Measurements from ENCODE around the gene ZBP1.

ZBP1 gene

DNA sequence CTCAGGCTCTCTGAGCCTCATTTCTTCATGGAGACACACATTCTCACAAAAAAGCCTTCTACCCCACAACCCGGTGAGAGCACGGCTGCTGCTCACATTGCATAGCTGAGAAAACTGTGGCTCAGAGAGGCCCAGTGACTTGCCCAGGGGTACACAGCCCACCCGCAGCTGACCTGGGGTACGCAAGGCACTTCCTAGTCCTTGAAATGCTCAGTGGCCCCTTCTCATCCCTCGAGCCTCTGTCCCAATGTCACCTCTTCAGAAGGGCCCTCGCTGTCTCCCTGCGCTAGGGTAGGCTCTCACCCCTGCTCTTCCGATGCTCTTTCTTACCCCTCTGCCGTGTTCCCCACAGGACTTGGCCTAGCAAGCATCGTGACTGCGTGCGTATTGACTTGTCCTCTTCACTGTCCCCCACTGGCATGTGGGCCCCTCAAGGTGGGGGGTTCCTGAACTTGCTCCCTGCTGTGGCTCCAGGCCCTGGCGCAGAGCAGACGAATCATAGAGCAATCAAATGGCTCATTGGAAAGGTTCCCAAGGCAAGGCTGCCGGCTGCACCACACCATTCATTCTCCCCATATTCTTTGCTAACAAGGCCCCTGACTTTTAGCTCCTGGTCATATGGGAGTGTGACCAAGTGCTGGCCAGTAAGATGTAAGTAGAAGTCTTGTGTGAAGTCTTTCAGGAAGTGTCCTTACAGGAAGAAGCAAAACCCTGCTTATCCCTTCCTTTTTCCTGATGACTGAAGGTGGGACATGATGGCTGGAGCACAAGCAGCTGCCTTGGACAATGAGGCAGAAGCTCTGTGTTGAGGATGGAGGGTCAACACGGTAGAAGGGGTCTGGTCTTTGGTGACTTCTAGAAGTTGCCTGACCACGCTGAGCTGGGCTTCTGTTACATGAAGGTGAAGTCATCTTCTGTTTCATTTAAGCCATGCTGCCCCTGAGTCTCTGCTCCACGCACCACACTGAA lies 36.7 kb downstream of the ZBP1 start:
- no peak for DNase-seq

DNA sequence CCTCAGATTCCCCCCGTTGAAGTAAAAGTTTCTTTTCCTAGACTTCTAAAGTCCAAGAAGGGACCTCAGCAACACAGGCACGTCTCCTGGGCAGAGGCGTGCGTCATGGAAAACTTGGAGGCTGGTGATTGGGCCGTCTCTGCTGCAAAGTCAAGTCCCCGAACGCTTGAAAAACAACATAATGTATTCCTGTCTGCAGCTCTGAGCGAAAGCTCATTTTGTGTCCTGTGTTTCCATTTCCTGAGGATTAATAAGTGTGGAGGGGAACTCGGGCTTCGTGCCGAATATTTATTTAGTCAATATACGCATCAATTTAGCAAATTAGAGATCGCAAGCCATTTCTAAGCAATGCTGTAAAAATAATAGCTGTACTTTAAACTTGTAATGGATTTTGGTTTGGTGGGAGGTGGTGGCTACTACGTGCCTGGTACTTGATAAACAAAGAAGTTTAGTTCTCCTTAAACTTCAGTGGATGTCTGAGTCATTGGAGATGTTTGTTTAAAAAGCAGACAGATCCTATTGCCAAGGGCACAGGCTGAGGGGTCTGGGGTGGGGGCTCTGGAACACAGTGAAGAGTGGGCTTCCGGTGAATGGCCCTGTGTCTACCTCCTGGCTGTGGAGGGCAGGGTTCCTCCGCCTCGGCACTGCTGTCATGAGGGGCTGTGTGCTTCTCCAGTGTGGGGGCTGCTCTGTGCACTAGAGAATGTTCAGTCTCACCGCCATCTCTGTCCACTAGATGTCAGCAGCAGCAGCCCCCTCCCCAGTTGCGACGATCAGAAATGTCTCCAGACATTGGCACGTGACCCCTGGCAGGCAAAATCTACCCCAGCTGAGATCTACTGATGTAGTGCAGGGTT lies 37.6 kb downstream of the ZBP1 start:
- no peak for DNase-seq

DNA sequence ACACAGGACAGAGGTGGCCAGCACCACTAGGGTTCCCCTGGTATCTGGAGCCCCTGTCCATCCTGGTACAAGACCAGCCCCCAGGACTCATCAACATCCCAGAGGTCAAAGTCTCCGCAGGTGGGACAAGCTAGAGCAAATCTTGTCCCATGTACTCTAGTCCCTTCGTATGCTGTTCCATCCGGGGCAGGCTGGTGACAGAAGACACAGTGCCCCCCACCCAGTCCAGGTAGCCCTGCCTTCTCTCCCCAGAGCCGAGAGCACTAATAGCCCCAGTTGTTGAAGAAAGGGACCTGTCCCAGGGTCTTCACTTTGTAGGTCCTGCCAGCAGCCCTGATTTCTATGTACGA lies 38.2 kb downstream of the ZBP1 start:
- no peak for DNase-seq

DNA sequence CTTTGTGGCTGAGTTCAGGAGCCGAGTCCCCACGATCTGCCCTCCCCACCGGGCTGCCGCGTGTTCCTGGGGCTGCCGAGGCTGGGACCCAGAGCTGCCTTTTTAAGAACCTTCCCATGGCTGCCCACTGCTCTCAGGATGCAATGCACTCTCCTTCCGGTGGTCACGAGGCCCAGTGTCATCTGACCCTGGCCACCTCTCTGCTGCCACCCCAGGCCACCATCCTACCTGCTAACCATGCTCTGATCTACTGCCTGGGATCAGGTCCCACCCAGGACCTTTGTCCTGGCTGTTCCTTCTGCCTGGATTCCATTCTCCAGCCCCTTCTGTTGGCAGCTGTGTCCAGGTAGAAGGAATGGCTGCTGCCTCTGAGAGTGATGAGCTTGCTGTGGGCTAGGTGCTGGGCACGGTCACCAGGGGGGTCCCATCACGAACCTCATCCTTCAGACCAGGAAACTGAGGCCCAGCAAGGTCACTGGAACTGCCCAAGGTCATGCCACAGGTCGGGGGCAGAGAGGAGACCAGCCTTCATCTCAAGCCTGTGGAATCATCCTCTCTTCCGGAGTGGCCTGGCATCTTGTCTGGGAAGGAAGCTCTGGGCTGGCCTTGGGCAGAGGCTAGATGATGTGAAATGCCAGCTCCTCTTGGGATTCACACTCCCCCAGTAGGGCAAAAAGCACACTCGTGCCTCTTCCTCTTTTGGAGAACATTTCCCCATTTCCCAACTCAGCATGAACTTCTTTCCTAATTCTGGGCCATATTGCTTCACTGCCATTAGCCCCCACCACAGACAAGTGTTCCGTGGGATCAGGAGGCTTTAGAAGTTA lies 38.8 kb downstream of the ZBP1 start:
- no peak for DNase-seq

DNA sequence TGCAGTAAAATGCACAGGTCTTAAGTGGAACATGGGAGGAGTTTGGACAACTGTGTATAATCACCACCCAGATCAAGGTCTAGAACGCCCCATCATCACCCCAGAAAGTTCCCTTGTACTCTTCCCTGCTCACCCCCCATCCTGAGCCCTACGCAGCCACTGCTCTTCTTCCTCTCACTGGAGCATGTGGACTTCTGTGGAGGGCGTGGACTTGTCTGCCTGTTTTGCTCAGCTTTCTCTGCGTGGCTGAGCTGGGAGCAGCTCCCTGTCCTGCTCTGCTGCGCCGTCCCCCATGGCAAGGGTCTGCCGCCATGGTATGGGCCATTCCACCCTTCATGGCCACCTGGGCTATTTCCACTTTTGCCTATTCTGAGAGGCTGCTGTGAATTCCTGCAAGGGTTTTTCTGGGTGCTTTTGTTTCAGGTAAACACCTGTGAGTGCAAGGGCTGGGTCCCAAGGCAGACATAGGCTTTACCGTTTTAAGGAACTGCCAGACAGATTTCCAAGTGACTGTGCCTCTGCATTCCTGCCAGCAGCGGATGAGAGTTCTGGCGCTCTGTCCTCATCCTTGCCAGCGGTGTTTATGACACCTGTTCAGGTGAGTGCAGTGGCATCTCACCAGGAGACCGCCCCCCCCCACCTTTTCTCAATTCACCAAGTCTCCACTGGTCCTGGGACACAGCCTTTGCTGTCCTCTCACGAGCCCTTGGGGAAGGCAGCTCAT lies 39.6 kb downstream of the ZBP1 start:
- no peak for DNase-seq

DNA sequence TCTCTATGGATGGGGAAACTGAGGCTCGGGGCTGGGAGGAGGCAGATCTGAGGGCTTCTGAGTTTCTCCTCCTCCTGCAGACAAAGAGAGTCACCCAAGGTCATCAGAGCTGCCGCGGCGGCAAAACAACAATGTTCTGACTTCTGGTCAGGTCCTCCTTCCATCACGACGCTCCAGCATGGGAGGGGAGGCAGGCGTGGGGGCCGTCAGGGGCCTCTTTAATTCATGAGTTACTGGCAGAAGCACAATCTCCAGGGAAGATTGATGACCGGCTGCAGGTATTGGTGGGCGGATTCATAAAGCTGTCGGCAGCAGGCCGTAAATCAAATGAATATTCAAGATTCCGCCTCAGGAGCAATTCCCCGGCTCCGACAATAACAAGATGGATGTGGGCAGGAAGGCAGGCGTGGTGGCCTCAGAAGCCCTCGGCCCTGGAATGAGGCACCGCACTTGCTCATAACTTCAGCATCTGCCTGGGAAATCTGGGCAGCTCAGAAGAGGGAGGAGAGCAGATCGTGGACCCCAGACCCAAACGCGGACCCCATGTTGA lies 40.3 kb downstream of the ZBP1 start:
- DNase-seq, result no peak

DNA sequence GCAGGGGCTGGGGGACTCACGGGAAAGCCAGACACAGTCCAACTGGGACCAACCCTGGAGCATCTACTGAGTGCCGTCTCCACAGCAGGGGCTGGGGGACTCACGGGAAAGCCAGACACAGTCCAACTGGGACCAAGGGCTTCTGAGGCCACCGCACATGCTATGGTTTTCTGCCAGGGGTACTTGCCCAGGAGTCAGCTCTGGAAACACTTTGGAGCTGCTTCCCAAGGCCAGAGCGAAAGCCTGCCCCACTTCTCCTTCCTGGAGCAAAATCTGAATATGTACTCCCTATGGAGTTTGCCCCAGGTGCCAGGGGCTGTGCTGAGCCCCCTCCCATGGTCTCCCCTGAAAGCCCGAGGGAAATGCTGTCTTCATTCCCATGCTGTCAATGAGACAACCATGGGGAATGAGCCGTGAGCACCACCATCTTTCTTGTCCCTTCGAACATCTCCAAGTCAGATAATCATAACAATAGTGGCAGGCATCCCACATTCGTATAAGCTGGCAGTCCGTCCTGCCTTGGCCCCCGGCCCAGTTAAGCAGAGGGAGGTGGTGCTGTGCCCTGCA lies 40.8 kb downstream of the ZBP1 start:
- DNase-seq, result no peak

DNA sequence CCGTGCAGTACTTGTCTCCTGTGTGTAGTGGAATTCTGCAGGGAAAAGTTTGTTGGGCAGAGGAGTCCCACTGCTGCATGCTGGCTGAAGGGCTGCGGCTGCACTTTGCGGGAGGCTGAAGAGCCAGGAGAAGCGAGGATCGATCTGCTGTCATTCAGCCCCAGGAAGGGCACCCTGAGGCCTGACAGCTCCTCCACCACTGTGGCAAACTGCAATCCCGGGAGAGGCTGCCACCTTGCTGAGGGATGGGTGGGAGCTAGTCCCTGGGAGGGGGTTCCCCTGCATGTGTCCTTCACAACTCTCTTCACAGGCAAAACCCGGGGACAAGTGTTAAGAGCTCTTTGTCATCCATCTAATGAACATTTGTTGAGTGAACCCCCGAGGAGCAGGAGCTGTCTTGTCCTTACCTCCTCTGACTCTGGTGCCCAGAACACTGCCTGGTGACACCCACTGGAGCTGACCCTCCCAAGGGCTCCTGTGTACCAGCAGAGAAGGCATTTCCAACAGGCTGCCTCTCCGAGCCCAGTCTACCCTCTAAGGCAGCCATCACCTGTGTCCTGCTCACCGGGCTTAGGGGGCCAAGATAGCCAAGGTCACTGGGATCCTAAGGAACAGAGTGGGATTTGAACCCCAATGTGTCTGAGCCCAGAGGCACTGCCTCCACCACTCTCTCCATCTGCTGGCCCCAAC lies 41.6 kb downstream of the ZBP1 start:
- DNase-seq, result no peak

DNA sequence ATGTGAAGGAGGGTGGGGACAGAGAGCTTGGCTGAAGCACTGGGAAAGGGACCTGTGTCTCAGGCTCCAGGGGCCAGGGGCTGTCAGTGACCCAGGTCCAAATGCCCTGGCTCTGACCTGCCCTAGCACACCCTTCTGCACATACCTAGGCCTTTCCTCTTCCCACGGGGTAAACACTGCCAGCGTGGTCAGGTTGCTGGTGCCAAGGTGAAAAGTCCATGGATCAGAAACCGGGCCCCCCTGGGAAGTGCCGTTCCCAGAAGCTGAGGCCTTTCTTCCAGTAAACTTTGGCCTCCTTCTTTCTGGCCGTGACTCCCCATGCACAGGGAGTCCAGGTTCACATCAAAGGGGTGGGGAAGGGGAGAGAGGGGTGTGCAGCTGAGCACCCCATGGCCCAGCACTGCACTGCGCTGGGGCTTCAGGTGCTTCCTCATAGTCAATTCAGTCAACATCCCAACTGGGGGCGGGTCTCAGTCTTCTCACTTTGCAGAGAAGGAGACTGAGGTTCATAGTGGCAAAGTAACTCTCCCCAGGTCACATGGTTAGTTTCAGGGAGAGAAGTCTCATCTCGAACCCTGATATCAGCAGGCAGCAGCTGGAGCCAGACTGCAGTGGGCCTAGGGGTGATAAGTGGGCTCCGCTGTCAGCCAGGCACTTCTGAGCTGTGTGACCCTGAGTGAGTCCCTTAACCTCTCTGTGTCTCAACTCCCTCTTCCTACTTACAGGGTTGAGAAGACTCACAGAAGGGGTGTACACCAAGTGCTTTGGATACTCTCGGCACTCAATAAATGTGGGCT lies 42.3 kb downstream of the ZBP1 start:
- DNase-seq, result no peak

DNA sequence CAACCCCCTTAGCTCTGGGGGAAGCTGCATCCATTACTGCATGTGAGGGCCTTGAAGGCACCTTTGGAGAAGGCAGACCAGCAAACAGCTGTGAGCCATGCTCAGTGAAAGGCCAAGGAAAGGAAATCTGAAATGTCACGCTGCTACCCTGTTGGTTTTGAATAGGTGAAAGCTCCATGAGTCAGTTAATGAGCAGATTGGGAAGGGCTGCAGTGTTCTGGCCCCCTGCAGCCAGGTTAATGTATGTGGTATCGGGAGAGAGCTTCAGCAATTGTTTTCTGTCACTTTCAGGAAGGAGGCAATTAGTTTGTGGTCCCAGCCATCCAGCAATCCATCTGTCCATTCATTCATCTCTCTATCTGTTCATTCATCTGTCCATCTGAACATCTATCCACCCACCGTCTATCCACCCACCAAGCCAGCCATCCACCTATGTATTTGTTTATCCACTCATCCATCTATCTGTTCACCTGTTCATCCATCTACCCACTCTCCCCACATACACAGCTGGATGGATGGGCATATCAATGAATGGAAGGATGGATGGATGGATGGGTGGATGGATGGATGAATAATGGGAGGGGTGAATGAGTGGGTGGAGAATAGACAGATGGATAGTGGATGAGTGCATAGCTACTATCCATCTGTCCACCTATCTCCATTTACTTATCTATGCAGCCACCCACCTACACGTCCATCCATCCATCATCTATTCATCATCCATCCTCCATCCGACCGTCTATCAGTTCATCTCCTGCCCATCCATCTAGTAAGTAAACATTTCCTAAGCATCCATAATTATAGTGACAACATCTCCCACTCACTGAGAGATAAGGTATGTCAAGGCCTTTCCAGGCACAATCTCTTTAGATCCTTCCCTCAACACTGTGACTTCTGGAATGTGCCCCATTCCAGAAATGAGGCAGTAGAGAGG lies 43.3 kb downstream of the ZBP1 start:
- DNase-seq, result no peak

DNA sequence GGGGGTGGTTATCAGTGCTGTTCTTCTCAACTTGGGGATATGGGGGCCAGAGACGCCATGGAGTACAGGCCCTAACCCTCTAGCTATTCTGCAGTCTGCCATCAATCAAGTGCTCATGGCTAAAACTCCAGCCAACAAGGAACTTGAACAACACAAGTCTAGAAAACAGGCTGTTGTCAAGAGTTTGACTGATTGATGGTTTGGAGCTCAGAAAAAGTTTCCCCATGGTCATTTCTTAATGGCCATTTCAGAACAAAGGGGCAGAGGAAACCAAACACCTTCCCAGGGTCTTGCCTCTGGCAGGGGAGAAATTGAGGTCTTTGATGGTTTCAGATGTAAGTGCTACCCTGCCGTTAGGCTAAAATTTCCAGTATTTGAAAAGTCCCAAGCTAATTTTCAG lies 44.2 kb downstream of the ZBP1 start:
- DNase-seq, result no peak

DNA sequence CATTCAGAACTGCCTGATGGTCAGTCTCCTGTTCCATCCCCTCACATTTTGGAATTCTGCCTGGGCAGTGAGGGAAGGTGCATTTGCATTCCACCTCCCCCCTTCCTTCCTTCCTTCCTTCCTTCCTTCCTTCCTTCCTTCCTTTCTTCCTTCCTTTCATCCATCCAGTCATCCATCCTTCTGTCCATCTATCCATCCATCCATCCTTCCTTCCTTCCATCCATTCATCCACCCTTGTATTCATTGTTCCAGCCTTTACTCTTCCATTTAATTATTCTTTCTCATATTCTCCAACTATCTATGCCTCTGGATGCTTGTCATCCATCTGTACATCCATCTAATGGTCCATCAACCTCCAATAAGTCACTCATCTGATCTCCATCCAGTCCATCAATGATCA lies 45.3 kb downstream of the ZBP1 start:
- DNase-seq, result no peak

DNA sequence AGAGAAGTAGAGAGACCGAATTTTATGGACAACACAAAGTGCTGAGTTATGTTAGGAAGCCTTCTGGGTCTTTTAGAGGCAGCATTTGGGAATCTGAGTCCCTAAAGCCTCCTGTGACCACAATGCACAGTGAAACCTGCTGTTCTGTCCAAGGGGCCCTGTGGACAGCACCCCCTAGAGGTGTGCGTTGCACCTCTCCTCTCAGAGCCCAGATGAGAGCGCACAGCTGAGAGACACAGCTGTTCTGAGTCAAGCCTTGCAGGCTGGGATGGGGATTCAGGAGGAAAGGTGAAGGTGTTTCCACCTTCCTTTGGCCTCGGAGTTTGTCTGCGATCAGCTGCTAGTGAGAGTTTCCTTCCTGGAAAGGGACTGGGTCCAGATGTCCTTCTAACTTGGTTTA lies 46.3 kb downstream of the ZBP1 start:
- no peak for DNase-seq

DNA sequence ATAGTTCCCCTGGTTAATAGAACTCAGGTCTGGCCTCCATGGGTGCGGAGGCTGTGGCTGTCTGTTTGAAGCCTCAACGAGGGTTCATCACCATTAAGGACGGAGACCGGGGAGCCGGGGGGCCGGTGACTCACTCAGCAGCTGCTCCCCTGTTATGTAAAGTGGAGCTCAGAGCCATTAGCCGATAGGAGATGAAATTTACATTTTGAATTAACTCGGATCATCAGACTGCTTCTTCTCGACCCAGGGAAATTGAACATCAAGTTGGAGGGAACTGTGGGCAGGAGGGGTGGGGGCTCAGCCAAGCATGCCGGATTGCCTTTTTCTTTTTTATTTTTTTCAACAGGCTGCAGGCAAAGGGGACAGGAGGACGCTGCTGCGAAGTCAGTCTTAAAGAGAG lies 47.0 kb downstream of the ZBP1 start:
- no peak for DNase-seq

DNA sequence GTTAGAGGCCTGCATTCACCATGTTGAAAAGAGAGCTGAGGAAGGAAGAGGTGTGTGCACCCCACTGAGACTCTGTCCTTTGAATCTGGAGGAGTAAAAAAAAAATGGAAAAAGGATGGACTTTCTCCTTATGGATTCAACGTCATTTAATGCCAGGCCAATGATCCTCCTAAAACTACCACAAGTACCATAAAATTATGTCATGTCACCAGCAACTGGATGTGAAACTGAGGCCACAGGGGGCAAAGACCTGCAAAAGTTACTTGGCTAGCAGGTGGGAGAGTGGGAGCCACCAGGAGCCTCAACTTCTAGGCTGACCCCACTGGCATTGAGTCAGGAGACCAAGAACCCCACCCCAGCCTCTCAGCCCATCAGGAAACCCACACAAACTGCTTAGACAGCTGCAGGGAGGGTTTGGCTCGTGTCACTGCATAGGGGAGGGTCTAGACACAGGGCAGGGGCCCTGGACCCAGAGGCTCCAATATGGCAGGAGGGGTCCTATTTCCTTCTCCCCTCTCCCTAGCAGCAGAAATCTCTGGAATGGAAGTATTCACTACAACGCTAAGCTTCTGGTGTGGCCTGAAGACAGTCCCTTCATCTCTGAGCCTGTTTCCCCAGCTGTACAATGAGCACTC lies 48.3 kb downstream of the ZBP1 start:
- DNase-seq, result no peak

DNA sequence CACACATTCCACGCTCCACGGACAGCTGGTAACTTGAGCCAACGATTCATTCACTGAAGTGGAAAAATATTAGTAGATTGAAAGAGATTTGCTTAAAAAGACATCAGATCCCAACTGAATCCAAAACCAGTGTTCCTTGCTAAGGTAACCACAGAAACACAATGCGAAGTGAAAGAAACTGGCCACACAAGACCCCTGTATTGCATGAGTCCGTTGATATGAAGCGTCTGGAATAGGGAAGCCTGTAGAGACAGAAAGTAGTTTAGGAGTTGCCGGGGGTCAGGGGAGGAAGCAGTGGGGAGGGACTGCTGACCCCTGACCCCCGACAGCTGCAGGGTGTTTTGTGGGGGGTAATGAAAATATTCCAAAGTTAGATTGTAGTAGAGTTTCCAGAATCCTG lies 49.3 kb downstream of the ZBP1 start:
- no peak for DNase-seq

DNA sequence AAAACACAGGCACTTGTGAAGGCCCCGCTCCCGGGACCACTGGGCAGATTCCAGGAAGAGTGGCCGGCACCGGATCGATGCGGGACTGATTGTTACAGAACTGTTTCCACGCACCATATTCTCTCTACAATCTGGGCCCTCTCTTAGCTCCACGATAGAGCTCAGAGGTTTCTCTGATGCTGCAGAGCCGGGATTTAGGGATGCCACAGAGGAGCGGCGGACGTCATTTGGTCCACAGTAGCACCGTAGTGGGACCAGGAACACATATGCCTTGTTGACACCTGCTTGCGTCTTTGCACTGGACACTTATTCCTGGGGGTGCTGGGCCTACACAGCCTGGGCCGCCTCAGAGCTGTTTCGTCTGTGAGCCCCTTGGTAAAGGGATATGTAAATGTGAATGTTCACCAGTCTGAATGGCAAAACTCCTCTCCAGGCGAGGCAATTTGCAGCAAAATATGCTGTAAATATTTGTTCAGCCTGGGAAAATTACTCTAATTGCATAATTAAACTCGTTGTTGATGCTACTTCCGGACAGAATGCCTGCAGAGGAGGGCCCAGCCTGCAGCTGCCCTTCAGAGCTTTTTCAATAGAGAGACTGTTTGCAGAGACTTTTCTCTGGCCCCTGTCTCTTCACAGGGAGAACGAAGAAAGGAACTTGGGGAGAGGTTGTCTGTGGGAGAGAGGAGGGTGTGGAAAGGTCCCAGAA lies 49.9 kb downstream of the ZBP1 start:
- DNase-seq, result no peak

DNA sequence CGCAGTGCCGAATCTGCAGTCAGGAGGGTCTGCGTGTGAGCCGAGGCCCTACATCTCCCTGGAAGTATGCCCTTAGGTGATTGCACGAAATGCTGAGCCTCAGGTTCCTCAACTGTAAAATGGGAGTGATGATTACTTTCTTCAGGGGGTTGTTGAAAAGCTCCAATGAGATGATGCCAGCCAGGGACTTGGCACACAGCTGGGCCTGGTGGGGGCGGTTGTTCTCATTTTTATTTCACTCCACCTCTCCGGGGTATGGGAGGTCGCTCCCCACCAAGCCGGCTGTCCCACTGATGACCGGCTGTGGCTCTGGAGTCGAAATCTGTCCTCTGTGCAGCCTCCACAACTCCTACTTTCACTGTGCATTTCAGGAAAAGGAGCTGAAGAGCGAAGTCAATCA lies 51.3 kb downstream of the ZBP1 start:
- DNase-seq, result no peak

All from activated naive CD4-positive, alpha-beta T cell treated with anti-CD3 and anti-CD28 coated beads, Interleukin-2, amount 50 U/mL, for 16 hours (primary cell).